ENCODE data around the gene TRPM8. TPM values are rescaled to one million over a fixed set of nuclear protein-coding genes. Genes with fewer than 3 reads are reported as not detected.

TRPM8 gene
- total and polyA plus RNA-seq, 2 of the 8 experiments (the other 6 are each of a cell fraction or from before 2014, with no cell fraction given), result 0.18 to 0.54 TPM

- CTCF ChIA-PET (ENCODE audit: partially characterized antibody), result interaction anchor here (0.6 to 1.0 kb wide), 5 partner anchors 8 to 122 kb away, joined by 3 read pairs; no protein-coding TSS in a partner anchor
- no peak for TF ChIP-seq SIX5 (IDR thresholded peaks at IDR 0.05; ENCODE audit: low read depth, low read length)
- no peak for TF ChIP-seq POLR2A (IDR thresholded peaks at IDR 0.05; ENCODE audit: control extremely low read depth in 1 of 2, low read depth in 2 of 2, low read length in 2 of 2)
- TF ChIP-seq, protein P1, sequence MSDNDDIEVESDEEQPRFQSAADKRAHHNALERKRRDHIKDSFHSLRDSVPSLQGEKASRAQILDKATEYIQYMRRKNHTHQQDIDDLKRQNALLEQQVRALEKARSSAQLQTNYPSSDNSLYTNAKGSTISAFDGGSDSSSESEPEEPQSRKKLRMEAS (IDR thresholded peaks at IDR 0.05), result no peak
- no peak for TF ChIP-seq BCL11A (IDR thresholded peaks at IDR 0.05; ENCODE audit: low read depth in 2 of 2, low read length in 2 of 2)
- TF ChIP-seq SAP30 (IDR thresholded peaks at IDR 0.05; ENCODE audit: insufficient read depth, insufficient replicate concordance, low read length), result no peak
- TF ChIP-seq MAFK (IDR thresholded peaks at IDR 0.05; ENCODE audit: low read depth, low read length), result no peak
- TF ChIP-seq CTBP2 (IDR thresholded peaks at IDR 0.05; ENCODE audit: borderline replicate concordance, insufficient read depth, insufficient read length, low read length), result no peak
- TF ChIP-seq CHD2 (IDR thresholded peaks at IDR 0.05; ENCODE audit: low read length), result no peak
- TF ChIP-seq BACH1 (IDR thresholded peaks at IDR 0.05; ENCODE audit: low read length), result no peak
- TF ChIP-seq SP1 (IDR thresholded peaks at IDR 0.05; ENCODE audit: low read depth, low read length), result no peak
- TF ChIP-seq RBBP5 (IDR thresholded peaks at IDR 0.05; ENCODE audit: borderline replicate concordance, low read depth, low read length), result no peak
- TF ChIP-seq PHF8 (conservative IDR thresholded peaks at IDR 0.05; ENCODE audit: low read depth, low read length), result no peak
- TF ChIP-seq TBP (IDR thresholded peaks at IDR 0.05; ENCODE audit: low read depth, low read length), result no peak
- TF ChIP-seq, protein P2, sequence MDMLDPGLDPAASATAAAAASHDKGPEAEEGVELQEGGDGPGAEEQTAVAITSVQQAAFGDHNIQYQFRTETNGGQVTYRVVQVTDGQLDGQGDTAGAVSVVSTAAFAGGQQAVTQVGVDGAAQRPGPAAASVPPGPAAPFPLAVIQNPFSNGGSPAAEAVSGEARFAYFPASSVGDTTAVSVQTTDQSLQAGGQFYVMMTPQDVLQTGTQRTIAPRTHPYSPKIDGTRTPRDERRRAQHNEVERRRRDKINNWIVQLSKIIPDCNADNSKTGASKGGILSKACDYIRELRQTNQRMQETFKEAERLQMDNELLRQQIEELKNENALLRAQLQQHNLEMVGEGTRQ (IDR thresholded peaks at IDR 0.05; ENCODE audit: low read length), result no peak
Observed at GRCh38 chr2:234014427-234014826, 97.3 kb downstream of the TRPM8 start.

More at GRCh38 chr2:234014427-234014826, 97.3 kb downstream of the TRPM8 start:
- H4K5ac ChIP-seq (ENCODE audit: insufficient read length, low read depth, low read length), result no peak overlapping the region
- H4K91ac ChIP-seq (replicated peaks; ENCODE audit: insufficient read length, low read length), result no peak overlapping the region
- H3K56ac ChIP-seq (replicated peaks; ENCODE audit: insufficient read length, low read depth, low read length), result no peak overlapping the region
- POLR2A ChIA-PET (ENCODE audit: partially characterized antibody), result no interaction called here
- H2BK20ac ChIP-seq (ENCODE audit: low read length), result no peak overlapping the region
- no peak overlapping the region for H2AFZ ChIP-seq (ENCODE audit: low read length)
- no peak overlapping the region for H2BK120ac ChIP-seq (replicated peaks; ENCODE audit: low read depth, low read length)
- no peaks in the 10 kb centered on the region for H3K9me3 ChIP-seq (ENCODE audit: insufficient read depth in 2 of 2, low read depth in 1 of 2, low read length in 1 of 2)
- no peaks in the 10 kb centered on the region for H3K79me1 ChIP-seq (ENCODE audit: low read depth, low read length)
- H2BK12ac ChIP-seq (ENCODE audit: low read depth, low read length), result no peak overlapping the region
- H4K8ac ChIP-seq (ENCODE audit: extremely low read depth, insufficient read depth, low read length), result no peak overlapping the region
- 89% methylated on average over 1 of the region's 1 CpG; no CpG with 5 or more reads in 1 of the 2 experiments for WGBS, 2 experiments (ENCODE audit: extremely low coverage in 1 of 2, insufficient coverage in 1 of 2, insufficient read length in 1 of 2, insufficient replicate concordance in 2 of 2, low coverage in 1 of 2, low lambda C conversion rate in 2 of 2, missing lambda C conversion rate in 1 of 2)
- H3K23me2 ChIP-seq (ENCODE audit: low read depth, low read length), result no peaks in the 10 kb centered on the region
- H3K23ac ChIP-seq (ENCODE audit: insufficient read length), result no peak overlapping the region
- H2BK5ac ChIP-seq (ENCODE audit: low read depth, low read length), result no peak overlapping the region
- no peak overlapping the region for H3K14ac ChIP-seq (ENCODE audit: insufficient read length)
- FAIRE-seq (no peak), DNase-seq (ENCODE audit: low read depth in 1 of 2, low spot score in 2 of 2) (no peak)
- H3K27ac ChIP-seq (ENCODE audit: low read depth, low read length), result no peak overlapping the region
- no peaks in the 10 kb centered on the region for H3K79me2 ChIP-seq (ENCODE audit: control insufficient read depth in 1 of 2, insufficient read depth in 2 of 2, low read length in 2 of 2)
- H3K9ac ChIP-seq (replicated peaks in 1 of 4; ENCODE audit: extremely low read depth in 1 of 4, low read depth in 3 of 4, low read length in 3 of 4), result no peak overlapping the region
- H3K4ac ChIP-seq (replicated peaks; ENCODE audit: insufficient read length, low read depth, low read length), result no peak overlapping the region
- no peak overlapping the region for H3K4me3 ChIP-seq (ENCODE audit: extremely low read depth in 1 of 4, insufficient read depth in 2 of 4, low read depth in 3 of 4, low read length in 4 of 4)
- H2BK15ac ChIP-seq (ENCODE audit: low read length), result no peak overlapping the region
- H3K4me1 ChIP-seq (replicated peaks in 1 of 4; ENCODE audit: control insufficient read depth in 3 of 4, insufficient read depth in 4 of 4, low read length in 3 of 4), result no peaks in the 10 kb centered on the region
- H2AK5ac ChIP-seq (ENCODE audit: low read depth, low read length), result no peak overlapping the region
- H3K18ac ChIP-seq (ENCODE audit: extremely low read depth, low read length), result no peak overlapping the region
- no peaks in the 10 kb centered on the region for H4K20me1 ChIP-seq (replicated peaks in 1 of 2; ENCODE audit: control insufficient read depth in 1 of 2, insufficient read depth in 2 of 2, low read length in 2 of 2)
- no peak overlapping the region for H3K4me2 ChIP-seq (ENCODE audit: insufficient read depth in 1 of 2, low read depth in 2 of 2, low read length in 2 of 2)
- no peaks in the 10 kb centered on the region for H3K36me3 ChIP-seq (ENCODE audit: control insufficient read depth in 2 of 4, insufficient read depth in 4 of 4, low read length in 3 of 4)
- no peaks in the 10 kb centered on the region for H3K27me3 ChIP-seq (replicated peaks in 1 of 4; ENCODE audit: control insufficient read depth in 3 of 4, extremely low read depth in 1 of 4, insufficient read depth in 3 of 4, low read length in 3 of 4)
